G401.6 (cell line): ENCODE data around the gene C10orf143.
"Not testable (repeated sequence)": the region's sequence is repeated elsewhere in the genome, so short reads cannot be mapped to it uniquely, and the experiment has no call there.

Source experiments
- FAIRE-seq: peaks from 2 replicates; lab custom pipeline; 2012; peaks lifted over from hg19 to GRCh38; lab: Jason Lieb, UNC

Gene C10orf143

GRCh38 chr10:130110246-130111112, at the start of gene C10orf143:
C10orf143 (minus strand) TSS chr10:130110830; CDS start chr10:130110772, 58 bp downstream.
- FAIRE-seq = peak; percentile 49

- no peak for FAIRE-seq
These were observed 48.7 kb upstream of the C10orf143 start for GRCh38 chr10:130159192-130159794.

GRCh38 chr10:130146042-130146441, 35.4 kb upstream of the C10orf143 start:
- no peak for FAIRE-seq

GRCh38 chr10:130141878-130142277, 31.2 kb upstream of the C10orf143 start:
- FAIRE-seq = no peak

GRCh38 chr10:130141460-130141859, 30.8 kb upstream of the C10orf143 start:
- no peak for FAIRE-seq

- no peak for FAIRE-seq
These were observed 30.4 kb upstream of the C10orf143 start for GRCh38 chr10:130141038-130141437.

- FAIRE-seq = no peak
These were observed 29.8 kb upstream of the C10orf143 start for GRCh38 chr10:130140425-130140824.

GRCh38 chr10:130138479-130138866, 27.8 kb upstream of the C10orf143 start:
- FAIRE-seq = peak; percentile 60

GRCh38 chr10:130137659-130138478, 27.2 kb upstream of the C10orf143 start:
- FAIRE-seq = no peak

GRCh38 chr10:130137090-130137448, 26.4 kb upstream of the C10orf143 start:
- FAIRE-seq = no peak

GRCh38 chr10:130136226-130137089, 25.8 kb upstream of the C10orf143 start, which contains the start of gene GLRX3:
GLRX3 (plus strand) TSS chr10:130136391; CDS start chr10:130136421, 30 bp downstream.
- no peak for FAIRE-seq

GRCh38 chr10:130135676-130136225, 25.1 kb upstream of the C10orf143 start:
- FAIRE-seq = no peak

- FAIRE-seq = no peak
These were observed 18.3 kb upstream of the C10orf143 start for GRCh38 chr10:130128922-130129321.

- FAIRE-seq = no peak
These were observed 17.6 kb upstream of the C10orf143 start for GRCh38 chr10:130128062-130128781.

- FAIRE-seq = peak; percentile 96
These were observed 16.9 kb upstream of the C10orf143 start for GRCh38 chr10:130127364-130128061.

GRCh38 chr10:130121486-130122079, 11.0 kb upstream of the C10orf143 start:
- FAIRE-seq = no peak

- FAIRE-seq = not testable (repeated sequence)
These were observed 6.9 kb upstream of the C10orf143 start for GRCh38 chr10:130117535-130117934.

- not testable (repeated sequence) for FAIRE-seq
These were observed 6.3 kb upstream of the C10orf143 start for GRCh38 chr10:130116942-130117341.

GRCh38 chr10:130112821-130113220, 2.2 kb upstream of the C10orf143 start:
- no peak for FAIRE-seq

GRCh38 chr10:130111852-130112180, 1.2 kb upstream of the C10orf143 start:
- FAIRE-seq = no peak
